Epithelial cell of proximal tubule (primary cell): ENCODE data around the gene MTUS2. TPM values are rescaled to one million over a fixed set of nuclear protein-coding genes. Genes with fewer than 3 reads are reported as not detected.

ENCODE experiments used
- DNase-seq: peaks from one replicate; pipeline ENCODE4 v3.0.0-alpha.2; 2011; ENCODE audit warnings: low read depth
- H3K4me3 ChIP-seq: 2 replicates; pipeline ENCODE4 v1.5.1; 2011; ENCODE audit warnings: low read depth, mild to moderate bottlenecking, low read length
- total RNA-seq: library from RNA; depleted of rRNA; stranded (reverse); fragments of >200 nt; gene quantifications from 2 replicates; pipeline ENCODE4 v1.2.3, GENCODE V29; 2015
- TF ChIP-seq, protein P1 (sequence below): conservative IDR thresholded peaks from 2 replicates; pipeline ENCODE4 v1.5.1; 2012; ENCODE audit warnings: low read depth, mild to moderate bottlenecking, low read length

MTUS2 gene
- total RNA-seq, 1 donor from 2014 or later: not detected

DNA sequence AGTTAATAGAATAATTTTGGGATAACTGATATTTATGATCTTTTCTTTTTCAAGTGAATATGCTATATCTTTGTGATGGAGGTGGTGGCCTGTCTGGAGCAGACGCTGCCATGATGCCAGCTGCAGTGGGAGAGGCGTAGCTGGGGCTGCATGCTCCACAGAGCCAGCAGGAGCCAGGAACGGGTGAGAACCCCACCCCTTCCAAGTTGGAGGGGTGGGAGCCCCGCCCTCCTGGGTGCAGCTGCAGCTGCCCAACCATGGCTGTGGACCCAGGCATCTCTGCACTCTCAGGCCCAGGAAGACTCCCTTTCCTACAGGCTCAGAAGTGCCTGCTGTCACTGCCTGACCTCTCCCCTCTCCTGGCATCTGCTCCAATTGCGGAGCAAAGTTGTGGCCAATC is 402.3 kb downstream of the MTUS2 start:
- TF ChIP-seq, protein P1, sequence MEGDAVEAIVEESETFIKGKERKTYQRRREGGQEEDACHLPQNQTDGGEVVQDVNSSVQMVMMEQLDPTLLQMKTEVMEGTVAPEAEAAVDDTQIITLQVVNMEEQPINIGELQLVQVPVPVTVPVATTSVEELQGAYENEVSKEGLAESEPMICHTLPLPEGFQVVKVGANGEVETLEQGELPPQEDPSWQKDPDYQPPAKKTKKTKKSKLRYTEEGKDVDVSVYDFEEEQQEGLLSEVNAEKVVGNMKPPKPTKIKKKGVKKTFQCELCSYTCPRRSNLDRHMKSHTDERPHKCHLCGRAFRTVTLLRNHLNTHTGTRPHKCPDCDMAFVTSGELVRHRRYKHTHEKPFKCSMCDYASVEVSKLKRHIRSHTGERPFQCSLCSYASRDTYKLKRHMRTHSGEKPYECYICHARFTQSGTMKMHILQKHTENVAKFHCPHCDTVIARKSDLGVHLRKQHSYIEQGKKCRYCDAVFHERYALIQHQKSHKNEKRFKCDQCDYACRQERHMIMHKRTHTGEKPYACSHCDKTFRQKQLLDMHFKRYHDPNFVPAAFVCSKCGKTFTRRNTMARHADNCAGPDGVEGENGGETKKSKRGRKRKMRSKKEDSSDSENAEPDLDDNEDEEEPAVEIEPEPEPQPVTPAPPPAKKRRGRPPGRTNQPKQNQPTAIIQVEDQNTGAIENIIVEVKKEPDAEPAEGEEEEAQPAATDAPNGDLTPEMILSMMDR: no peak
- H3K4me3 ChIP-seq: no peak overlapping the region
- DNase-seq: no peak

GRCh38 chr13:29224206-29224605 is 404.1 kb downstream of the MTUS2 start:
- TF ChIP-seq, protein P1: no peak

GRCh38 chr13:29227576-29227975 is 407.4 kb downstream of the MTUS2 start:
- TF ChIP-seq, protein P1: no peak
- no peak overlapping the region for H3K4me3 ChIP-seq
- no peak for DNase-seq

More at GRCh38 chr13:29224206-29224605, 404.1 kb downstream of the MTUS2 start:
- H3K4me3 ChIP-seq: no peak overlapping the region
- DNase-seq: no peak

- no peak overlapping the region for H3K4me3 ChIP-seq
- TF ChIP-seq, protein P1: no peak
- DNase-seq: no peak
Observed at GRCh38 chr13:29230299-29230845, 410.2 kb downstream of the MTUS2 start.

- H3K4me3 ChIP-seq: no peak overlapping the region
- TF ChIP-seq, protein P1: no peak
- DNase-seq: no peak
Observed at GRCh38 chr13:29239653-29240525, 419.8 kb downstream of the MTUS2 start.

DNA sequence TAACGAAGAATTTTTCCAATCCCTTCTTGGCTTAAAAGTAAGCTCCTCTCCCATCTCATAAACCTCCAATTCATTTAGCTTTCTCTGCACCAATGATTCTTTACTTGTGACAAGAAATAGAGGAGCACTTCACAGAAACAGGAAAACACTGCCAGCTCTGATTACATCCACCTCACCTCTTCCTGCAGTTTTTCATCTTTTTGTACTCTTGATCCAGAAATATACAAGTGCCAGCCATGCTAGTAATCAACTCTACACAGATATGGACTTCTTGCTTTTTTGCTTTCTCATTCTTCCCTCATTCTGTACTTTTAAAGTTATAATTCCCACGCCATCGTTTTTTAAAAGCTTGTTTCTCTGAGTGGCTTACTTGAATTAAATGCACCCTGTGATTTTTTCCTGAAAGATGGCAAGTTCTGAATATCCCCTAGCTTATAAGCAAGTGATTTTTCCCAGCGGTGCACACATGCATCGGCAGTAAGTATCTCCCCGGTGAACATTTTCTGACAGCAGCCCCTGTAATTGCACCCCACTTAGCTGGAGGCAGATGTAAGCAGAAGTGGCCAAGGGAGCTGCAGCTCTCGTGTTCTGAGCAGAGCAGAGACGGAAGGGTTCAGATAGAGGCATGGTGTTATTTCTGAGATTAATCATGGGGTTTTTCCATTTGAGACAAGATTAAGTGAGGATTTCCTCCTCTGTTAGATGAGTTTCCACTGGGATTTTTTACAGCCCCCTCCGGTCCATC is 434.7 kb downstream of the MTUS2 start:
- DNase-seq: no peak
- TF ChIP-seq, protein P1: no peak
- H3K4me3 ChIP-seq: no peak overlapping the region
